Epithelial cell of esophagus (primary cell): ENCODE measurements around the gene SAYSD1.

Experiments
- DNase-seq: peaks from one replicate; pipeline ENCODE4 v3.0.0; 2010; ENCODE audit warnings: low read depth
- H3K4me3 ChIP-seq: 2 replicates; pipeline ENCODE4 v1.5.1; 2011; ENCODE audit warnings: mild to moderate bottlenecking, low read length, control low read depth
- CTCF ChIP-seq: IDR thresholded peaks from 2 replicates; pipeline ENCODE4 v1.5.1; 2011; ENCODE audit warnings: low read depth, mild to moderate bottlenecking, low read length, control low read depth, inconsistent platforms; ENCODE audit not compliant: insufficient read depth; ENCODE audit errors: missing control alignments

The SAYSD1 gene

DNA sequence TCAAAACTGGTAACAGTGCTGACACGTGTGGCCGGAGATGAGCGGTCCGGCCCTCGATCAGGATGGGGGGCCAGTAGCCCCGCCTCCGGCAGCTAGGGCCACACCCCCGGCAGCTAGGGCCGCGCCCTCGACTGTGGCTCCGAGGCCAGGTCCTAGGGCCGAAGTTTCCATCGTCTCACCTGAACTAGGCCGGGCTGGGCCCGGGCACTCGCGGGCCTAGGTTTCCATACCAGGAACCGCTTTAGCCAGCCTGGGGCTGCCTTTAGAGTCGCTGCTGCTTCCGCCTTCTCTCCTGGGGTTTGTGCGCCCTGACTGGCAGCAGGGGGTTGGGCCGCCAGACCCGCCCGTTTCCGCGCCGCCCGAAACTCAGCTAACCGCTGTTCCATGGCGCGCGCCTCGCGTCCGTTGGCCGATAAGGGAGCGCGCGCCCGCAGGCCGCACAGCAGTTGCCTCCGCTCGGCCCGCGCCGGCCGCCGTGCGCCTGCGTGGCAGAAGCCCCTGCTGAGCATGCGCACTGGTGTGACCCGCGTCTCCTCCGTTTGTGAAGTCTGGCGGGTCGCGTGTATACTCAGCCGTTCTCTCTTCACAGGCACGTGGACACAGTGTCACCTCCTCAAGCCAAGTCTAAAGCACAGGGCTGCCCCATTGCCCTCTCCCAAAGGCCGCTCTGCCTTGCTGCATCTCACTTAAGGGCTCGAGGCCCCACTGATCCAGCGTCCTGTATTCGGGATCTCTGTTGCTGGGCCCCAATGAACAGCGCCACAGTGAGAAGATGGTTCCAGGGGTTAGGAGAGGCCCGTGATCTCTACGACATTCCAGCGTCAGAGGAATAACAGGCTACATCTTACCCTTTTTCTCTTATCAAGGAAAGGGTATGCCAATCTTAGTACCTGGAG lies at the start of gene SAYSD1:
SAYSD1 (minus strand) TSS at position 483 of the 896 bp plus-strand sequence; CDS start at position 386, 97 bp downstream.
- no peak for TF ChIP-seq CTCF
- DNase-seq: peak; percentile 94
- H3K4me3 ChIP-seq: peak within 1 kb of the TSS; percentile 69

GRCh38 chr6:39157511-39157910 lies 42.5 kb upstream of the SAYSD1 start:
- no peak for TF ChIP-seq CTCF
- DNase-seq: no peak
- H3K4me3 ChIP-seq: no peak overlapping the region

GRCh38 chr6:39156801-39157200 lies 41.8 kb upstream of the SAYSD1 start:
- TF ChIP-seq CTCF: no peak
- no peak overlapping the region for H3K4me3 ChIP-seq
- no peak for DNase-seq

DNA sequence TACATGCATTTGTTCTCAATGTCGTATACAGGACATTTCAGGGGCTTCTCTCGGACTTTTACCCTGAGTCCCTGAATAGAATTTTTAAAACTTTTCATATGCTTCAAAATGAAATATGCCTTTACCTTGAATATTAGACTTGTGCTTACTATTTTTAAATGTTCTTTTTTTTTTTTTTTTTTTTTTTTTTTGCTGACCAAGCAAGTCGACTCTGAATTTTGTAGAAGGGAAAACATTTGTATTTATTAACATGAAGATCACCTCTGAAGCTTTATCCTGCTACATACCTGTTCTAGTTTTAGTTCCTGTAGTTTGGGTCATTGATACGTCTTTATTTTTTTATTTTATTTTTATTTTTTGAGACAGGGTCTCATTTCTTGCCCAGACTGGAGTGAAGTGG lies 39.7 kb upstream of the SAYSD1 start:
- TF ChIP-seq CTCF: no peak
- no peak overlapping the region for H3K4me3 ChIP-seq
- DNase-seq: no peak

- no peak for TF ChIP-seq CTCF
- H3K4me3 ChIP-seq: no peak overlapping the region
- DNase-seq: no peak
Observed at GRCh38 chr6:39153766-39154397, 38.9 kb upstream of the SAYSD1 start.

- no peak for TF ChIP-seq CTCF
- DNase-seq: no peak
- no peak overlapping the region for H3K4me3 ChIP-seq
Observed at GRCh38 chr6:39152262-39152661, 37.3 kb upstream of the SAYSD1 start.
